HG02678 (cell line): ENCODE results near the gene DIAPH1.

Source experiments
- ATAC-seq: cut with Tn5 transposase; IDR thresholded peaks from one replicate; pipeline ENCODE4 v1.9.1; 2021; ENCODE audit warnings: mild to moderate bottlenecking, moderate library complexity; ENCODE audit not compliant: unreplicated experiment

DIAPH1 gene

DNA sequence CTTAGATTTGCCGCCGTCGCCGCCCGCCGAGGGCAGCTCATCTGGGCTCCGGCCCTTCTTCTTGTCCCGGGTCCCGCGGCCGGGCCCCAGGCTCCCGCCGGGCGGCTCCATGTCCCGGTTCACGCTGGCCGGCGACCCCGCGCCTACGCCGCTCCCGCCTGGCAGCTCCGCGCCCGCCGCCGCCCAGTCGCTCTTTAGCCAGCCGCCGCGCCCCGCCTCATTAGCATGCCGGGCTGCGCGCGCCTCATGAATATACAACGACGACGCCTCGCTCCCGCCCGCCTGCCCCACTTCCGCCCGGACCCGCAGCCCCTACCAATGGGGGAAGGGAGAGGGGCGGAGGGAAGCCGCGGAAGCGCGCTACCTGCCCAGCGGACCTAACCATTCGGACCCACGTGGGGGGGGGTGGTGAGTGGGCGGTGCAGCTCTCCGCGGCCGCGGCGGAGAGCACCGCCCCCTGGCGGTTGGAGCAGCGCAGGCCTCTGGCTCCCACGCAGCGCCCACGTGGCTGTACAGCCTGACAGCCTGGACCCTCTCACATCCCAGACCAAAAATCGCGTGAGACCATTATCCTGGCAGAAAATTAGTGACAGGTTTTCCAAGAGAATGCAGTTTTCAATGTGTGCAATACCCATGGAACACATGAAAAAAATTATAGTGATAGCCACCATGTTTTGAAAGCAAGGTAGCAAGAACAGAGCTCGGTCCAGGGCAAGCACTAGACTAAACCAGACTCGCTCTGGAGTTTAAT, at the start of gene DIAPH1:
DIAPH1 (minus strand) TSS at position 197 of the 751 bp plus-strand sequence; CDS start at position 111, 86 bp downstream.
- ATAC-seq, result peak; percentile 84

DNA sequence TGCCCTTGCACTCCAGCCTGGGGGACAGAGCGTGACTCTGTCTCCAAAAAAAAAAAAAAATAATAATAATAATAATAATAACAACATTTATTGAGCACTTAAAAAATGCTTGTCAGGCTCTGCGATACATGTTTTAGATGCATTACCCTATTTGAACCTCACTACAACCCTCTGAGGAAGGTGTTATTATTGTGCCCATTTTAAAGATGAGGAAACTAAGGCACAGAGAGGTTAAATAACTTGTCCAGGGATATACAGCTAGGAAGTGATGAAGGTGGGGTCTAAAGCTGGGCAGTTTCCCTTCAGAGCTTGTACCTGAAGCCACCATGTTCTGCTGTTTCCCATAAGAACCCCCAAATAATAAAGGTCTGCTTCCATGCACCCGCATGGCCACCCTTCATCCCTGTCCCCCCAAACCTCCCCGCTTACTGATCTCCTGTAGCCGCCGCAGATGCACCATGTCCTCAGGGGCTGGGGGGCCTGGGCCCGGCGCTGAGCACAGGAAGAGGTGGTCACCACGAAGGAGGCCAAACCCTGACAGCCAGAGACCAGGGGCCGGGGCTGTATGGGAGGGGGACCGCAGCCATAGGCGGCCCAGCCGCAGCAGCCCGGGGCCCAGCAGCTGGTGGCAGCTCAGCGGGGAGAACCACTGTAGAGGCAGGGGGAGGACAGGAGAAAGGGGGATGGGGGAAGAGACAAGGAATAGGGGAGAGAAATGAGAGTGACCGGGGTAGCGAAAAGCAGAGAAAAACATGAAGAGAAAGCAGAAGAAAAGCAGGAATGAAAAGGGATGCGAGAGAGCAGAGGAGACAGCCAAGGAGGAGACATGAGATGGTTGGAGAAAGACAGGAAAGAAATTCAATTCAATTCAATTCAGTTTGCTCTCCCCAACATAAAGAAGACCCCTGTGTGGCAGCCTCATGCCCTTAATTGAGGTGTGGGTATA, 47.5 kb upstream of the DIAPH1 start:
- no peak for ATAC-seq

GRCh38 chr5:141664733-141665461, 46.1 kb upstream of the DIAPH1 start:
- ATAC-seq, result peak; percentile 98

DNA sequence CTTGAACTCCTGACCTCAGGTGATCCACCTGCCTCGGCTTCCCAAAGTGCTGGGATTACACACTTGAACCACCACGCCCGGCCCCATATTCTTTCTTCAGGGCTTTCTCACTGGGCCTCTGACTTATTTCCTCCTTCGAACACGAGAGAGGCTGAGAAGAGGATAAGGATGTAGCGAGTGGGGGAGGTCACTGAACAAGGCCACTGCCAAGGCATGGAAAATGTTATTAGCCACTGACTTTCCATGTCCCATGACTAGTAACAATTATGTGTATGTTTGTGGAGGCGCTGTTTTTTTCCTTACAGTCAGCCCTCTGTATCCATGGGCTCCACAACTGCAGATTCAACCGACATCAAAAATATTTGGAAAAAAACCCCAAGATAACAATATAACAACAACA, 44.7 kb upstream of the DIAPH1 start:
- ATAC-seq, result no peak

- no peak for ATAC-seq
Measured at GRCh38 chr5:141662028-141662427, 43.2 kb upstream of the DIAPH1 start.

DNA sequence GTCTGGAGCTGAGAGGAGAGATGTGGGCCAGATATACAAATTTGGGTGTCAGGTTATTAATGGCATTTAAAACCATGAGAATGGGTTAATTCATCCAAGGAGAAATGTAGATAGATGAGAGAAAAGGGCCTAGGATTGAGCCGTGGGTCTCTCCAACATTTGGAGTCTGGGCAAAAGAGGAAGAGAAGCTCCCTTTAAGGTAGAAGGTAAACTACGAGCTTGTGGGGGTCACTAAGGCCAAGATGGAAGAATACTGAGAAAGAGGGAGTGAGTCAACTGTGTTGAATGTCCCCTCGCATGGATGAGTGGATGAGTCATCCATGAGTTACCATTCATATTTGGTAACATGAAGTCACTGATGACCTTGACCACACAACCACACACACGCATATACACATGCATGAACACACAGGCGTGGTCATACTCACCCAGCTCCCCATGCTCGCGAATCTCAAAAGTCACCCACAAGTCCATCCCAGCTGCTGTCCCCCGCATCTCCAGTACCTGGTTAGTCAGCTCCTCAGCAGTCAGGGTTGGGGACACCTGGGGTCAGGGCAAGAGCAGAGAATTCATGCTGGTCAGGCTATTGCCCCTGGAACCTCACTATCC, 39.2 kb upstream of the DIAPH1 start:
- peak; percentile 44 for ATAC-seq

GRCh38 chr5:141657404-141657803, 38.6 kb upstream of the DIAPH1 start:
- ATAC-seq, result no peak

DNA sequence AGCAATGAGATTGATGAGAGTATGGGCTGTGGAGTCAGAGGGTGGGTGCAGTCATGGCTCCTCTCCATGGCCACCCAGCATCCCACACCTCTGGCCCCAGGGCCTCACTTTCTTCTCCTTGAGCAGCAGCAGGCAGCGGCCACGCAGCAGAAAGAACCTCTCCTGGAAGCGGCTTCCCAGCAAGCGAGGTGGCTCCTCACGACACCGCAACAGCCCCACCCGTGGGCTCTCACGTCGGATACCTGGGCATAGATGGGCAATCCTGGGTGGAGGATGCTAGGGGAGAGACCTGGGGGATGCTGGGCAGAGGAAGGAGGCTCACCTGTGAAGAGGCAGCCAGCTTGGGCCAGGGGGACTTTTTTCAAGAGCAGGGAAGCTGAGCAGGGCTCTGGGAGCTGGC, 37.6 kb upstream of the DIAPH1 start:
- ATAC-seq, result no peak

- no peak for ATAC-seq
Measured at GRCh38 chr5:141655020-141655419, 36.2 kb upstream of the DIAPH1 start.

GRCh38 chr5:141654298-141654697, 35.5 kb upstream of the DIAPH1 start:
- no peak for ATAC-seq

DNA sequence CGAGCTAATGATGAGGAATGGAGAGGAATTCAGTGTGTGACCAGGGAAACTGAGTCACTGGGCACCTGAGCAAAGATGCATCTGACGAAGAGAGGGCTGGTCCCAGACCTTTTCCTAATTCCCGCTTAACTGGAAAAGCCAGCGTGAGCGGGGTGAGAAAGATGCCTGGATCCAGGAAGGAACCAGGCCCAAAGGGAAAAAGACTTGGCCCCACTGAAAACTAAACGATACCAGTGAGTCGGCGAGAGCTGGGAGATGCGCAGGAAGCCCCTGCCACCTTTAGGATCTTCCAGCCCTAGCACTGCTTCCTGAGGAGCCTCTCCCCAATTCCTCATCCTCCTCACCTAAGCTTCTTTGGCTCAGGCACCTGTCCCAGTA, 32.9 kb upstream of the DIAPH1 start:
- no peak for ATAC-seq

GRCh38 chr5:141650851-141651727, 32.3 kb upstream of the DIAPH1 start, which contains the start of gene FCHSD1:
Gene FCHSD1, minus strand, starts transcription at chr5:141651418. Its CDS starts 50 bp downstream, at chr5:141651368.
- ATAC-seq, result peak; percentile 96

- ATAC-seq, result no peak
Measured at GRCh38 chr5:141649972-141650371, 31.2 kb upstream of the DIAPH1 start.

DNA sequence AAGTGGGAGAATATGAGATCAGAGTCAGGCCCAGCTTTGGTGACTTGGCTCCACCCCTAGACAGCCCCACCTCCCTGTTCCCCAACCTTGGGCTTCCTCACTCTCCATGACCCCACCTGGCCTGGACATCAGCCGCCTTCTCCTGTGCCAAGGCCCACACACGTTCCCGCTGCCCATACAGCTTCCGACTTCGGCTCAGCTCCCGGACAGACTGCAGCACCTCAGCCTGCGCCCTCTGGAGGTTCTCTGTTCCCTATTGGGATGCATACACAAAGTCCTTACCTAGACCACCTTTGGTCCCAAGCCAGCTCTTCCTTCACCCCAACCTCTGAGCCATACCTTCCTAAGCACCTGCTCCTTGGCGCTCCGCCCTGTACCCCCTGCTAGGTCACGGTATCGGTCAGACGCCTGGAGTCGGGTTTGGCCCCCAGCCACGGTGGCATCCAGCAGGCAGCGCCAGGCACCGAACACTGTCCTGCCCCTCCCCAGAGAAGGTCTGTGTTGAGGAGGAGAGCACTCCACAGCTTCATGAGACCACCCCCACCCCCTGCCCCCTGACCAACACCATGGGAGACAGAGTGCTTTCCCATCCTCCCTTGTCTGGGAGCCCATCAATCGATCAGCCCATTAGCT, 30.4 kb upstream of the DIAPH1 start:
- no peak for ATAC-seq

DNA sequence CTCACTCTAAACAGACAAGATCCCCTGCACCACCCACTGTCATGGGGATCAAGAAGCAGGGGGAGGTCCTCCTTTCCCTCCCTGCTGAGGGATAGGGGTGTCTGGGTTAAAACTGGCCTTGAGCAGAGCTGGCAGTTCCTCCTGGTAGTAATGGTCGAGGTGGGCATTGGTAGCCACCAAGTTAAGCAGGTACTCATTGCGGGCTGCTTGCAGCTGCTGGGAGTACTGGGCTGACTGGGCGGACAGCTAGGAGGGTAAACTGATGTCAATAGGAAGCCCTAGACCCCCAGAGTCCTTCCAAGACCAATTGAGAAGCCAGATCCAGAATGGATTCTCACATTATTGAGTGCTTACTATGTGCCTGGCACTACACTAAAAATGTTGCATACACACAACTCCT, 29.1 kb upstream of the DIAPH1 start:
- no peak for ATAC-seq

DNA sequence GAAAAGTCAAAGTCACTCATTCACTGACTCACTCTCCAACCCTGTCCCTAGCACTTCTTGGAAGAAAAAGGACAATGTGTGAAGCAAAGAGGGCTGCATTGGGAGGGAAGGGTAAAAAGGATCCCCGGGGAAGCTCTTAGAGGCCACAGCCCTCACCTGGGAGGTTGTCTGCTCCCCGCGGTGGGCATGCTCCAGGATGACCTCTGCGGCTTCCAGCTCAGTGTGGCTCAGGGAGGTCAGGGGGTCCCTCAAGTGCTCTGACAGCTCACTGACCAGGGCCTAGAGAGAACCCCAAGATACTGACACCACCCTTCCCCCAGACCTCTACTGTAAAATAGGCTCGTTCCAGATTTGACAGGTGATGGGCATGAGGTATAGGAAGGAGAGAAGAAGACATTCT, 28.4 kb upstream of the DIAPH1 start:
- no peak for ATAC-seq

DNA sequence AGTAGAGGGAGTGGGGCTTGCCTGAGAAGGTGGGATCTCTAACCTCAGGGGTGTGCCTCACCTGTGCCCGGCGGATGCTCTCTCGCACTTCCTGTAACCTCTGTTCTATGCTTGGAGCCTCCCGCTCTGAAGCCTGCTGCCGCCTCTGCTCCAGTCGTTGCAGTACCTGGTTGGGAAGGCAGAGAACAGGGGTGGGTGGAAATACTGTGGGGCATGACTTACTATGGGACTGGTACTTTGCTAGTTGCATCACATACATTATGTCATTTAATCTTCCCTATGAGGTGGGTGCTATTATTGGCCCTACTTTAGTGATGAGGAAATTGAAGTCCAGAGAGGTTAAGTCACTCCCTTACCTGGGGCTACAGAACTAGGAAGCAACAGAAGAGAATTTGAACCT, 27.2 kb upstream of the DIAPH1 start:
- no peak for ATAC-seq

- ATAC-seq, result peak; percentile 44
Measured at GRCh38 chr5:141641634-141642267, 23.0 kb upstream of the DIAPH1 start.

DNA sequence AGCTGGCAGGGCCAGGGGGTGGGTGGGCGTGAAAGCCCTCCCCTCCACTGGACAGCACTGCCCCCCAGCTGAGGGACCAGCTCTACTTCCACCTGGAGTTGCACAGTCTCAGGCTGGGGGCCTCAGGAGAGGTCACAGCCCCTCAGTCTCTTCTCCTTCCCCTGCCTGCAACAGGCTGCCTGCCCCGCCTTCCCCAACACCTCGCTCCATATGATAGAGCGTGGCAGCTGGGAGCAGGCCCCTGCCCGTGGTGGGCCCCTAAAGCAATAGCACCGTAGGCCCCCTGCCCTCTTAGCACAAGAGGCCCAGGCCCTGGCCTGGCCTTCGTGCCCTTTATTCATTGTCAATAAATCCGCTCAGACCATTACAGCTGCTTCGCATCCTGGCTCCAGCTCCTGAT, 21.9 kb upstream of the DIAPH1 start:
- no peak for ATAC-seq
